Caki2 (cell line): ENCODE measurements around the gene CCDC90B. TPM values are rescaled to one million over a fixed set of nuclear protein-coding genes. Genes with fewer than 3 reads are reported as not detected.

ENCODE experiments used
- DNase-seq: peaks from one replicate; pipeline ENCODE4 v3.0.0-alpha.2; 2015; ENCODE audit warnings: low read depth
- in situ Hi-C: cut with HindIII; loops from 2 replicates; pipeline ENCODE4 v1.10.0; 2016; ENCODE audit warnings: low sequenced_read_pairs, low pct_unique_long_range_greater_than_20kb, mixed read lengths
- total RNA-seq: library from RNA; depleted of rRNA; stranded (reverse); fragments of >200 nt; shearing (Covaris generic); gene quantifications from 2 replicates; pipeline ENCODE4 v1.2.3, GENCODE V29; 2014; ENCODE audit warnings: low replicate concordance; rRNA removed

The CCDC90B gene
- total RNA-seq, 1 experiment from 2014 or later: 25.2 TPM

GRCh38 chr11:83252941-83253340 is 33.2 kb downstream of the CCDC90B start:
- in situ Hi-C loops: no loop called here

GRCh38 chr11:83252266-83252665 is 33.9 kb downstream of the CCDC90B start:
- in situ Hi-C loops: no loop called here
- no peak for DNase-seq

More at GRCh38 chr11:83252941-83253340, 33.2 kb downstream of the CCDC90B start:
- DNase-seq: no peak

GRCh38 chr11:83249972-83250593 is 36.1 kb downstream of the CCDC90B start:
- DNase-seq: no peak
- in situ Hi-C loops: no loop called here

GRCh38 chr11:83249445-83249844 is 36.7 kb downstream of the CCDC90B start:
- in situ Hi-C loops: no loop called here
- DNase-seq: no peak

- in situ Hi-C loops: no loop called here
- peak; percentile 39 for DNase-seq
Measured at GRCh38 chr11:83241291-83241946, 44.7 kb downstream of the CCDC90B start.

GRCh38 chr11:83238111-83238510 is 48.1 kb downstream of the CCDC90B start:
- in situ Hi-C loops: no loop called here
- no peak for DNase-seq

GRCh38 chr11:83235825-83236224 is 50.3 kb downstream of the CCDC90B start:
- in situ Hi-C loops: no loop called here
- no peak for DNase-seq

GRCh38 chr11:83223457-83223856 is 62.7 kb downstream of the CCDC90B start:
- in situ Hi-C loops: no loop called here
- DNase-seq: no peak

GRCh38 chr11:83222499-83222898 is 63.7 kb downstream of the CCDC90B start:
- in situ Hi-C loops: no loop called here
- DNase-seq: no peak

GRCh38 chr11:83221694-83222093 is 64.5 kb downstream of the CCDC90B start:
- in situ Hi-C loops: no loop called here
- no peak for DNase-seq

- no peak for DNase-seq
- in situ Hi-C loops: no loop called here
Measured at GRCh38 chr11:83220260-83220659, 65.9 kb downstream of the CCDC90B start.

GRCh38 chr11:83219095-83219494 is 67.1 kb downstream of the CCDC90B start:
- DNase-seq: no peak

More at GRCh38 chr11:83219095-83219494, 67.1 kb downstream of the CCDC90B start:
- in situ Hi-C loops: no loop called here

Other genes with a start within 250 kb of the CCDC90B start
- gene RAB30, start 214.5 kb downstream of the CCDC90B start, total RNA-seq: 3.2 and 5.6 TPM in 2 replicates
- gene PCF11, start 129.2 kb downstream of the CCDC90B start, total RNA-seq: 6.9 and 9.8 TPM in 2 replicates
- gene ANKRD42, start 92.7 kb downstream of the CCDC90B start, total RNA-seq: 3.8 and 4.9 TPM in 2 replicates